Skeletal muscle satellite cell (primary cell): Measurements from ENCODE around the gene MCM6. TPM values are rescaled to one million over a fixed set of nuclear protein-coding genes. Genes with fewer than 3 reads are reported as not detected.
"Not testable (repeated sequence)": the region's sequence is repeated elsewhere in the genome, so short reads cannot be mapped to it uniquely, and the experiment has no call there.

ENCODE experiments used
- H3K27me3 ChIP-seq: 2 replicates; pipeline ENCODE4 v1.7.0; 2013; ENCODE audit warnings: low read length; ENCODE audit not compliant: control insufficient read depth, insufficient read depth
- H3K36me3 ChIP-seq: 2 replicates; pipeline ENCODE4 v1.7.0; 2013; ENCODE audit warnings: mild to moderate bottlenecking, control low read depth, low read length; ENCODE audit not compliant: insufficient read depth
- H3K4me1 ChIP-seq: 2 replicates; pipeline ENCODE4 v1.7.0; 2013; ENCODE audit warnings: low read length; ENCODE audit not compliant: control insufficient read depth, insufficient read depth
- H3K4me2 ChIP-seq: 2 replicates; pipeline ENCODE4 v1.7.0; 2013; ENCODE audit warnings: mild to moderate bottlenecking, low read length
- H3K4me3 ChIP-seq: 2 replicates; pipeline ENCODE4 v1.7.0; 2013; ENCODE audit warnings: low read length
- H3K9ac ChIP-seq: 2 replicates; pipeline ENCODE4 v1.7.0; 2013; ENCODE audit warnings: mild to moderate bottlenecking, low read depth, low read length, moderate library complexity
- H3K9me3 ChIP-seq: replicated peaks from 2 replicates; pipeline ENCODE4 v1.7.0; 2013; ENCODE audit warnings: mild to moderate bottlenecking, control low read depth, low read length
- small RNA-seq: library from RNA; depleted of rRNA; stranded (forward); fragments of <200 nt; gene quantifications from one replicate; pipeline ENCODE3, GENCODE V24; 2012

MCM6 gene

GRCh38 chr2:135797497-135798274 lies 78.6 kb downstream of the MCM6 start:
- H3K4me1 ChIP-seq: peaks cover 4% of the 10 kb centered on the region
- no peaks in the 10 kb centered on the region for H3K27me3 ChIP-seq
- no peaks in the 10 kb centered on the region for H3K9me3 ChIP-seq
- no peak overlapping the region for H3K4me3 ChIP-seq
- no peak overlapping the region for H3K9ac ChIP-seq
- H3K36me3 ChIP-seq: no peaks in the 10 kb centered on the region
- no peak overlapping the region for H3K4me2 ChIP-seq

- Histone ChIP-seq H3K9me3 (no peaks in the 10 kb centered on the region), H3K4me2 (no peak overlapping the region), H3K36me3 (no peaks in the 10 kb centered on the region), H3K4me1 (peaks cover 4% of the 10 kb centered on the region), H3K4me3 (no peak overlapping the region), H3K9ac (no peak overlapping the region), H3K27me3 (no peaks in the 10 kb centered on the region)
Measured at GRCh38 chr2:135796606-135797005, 79.6 kb downstream of the MCM6 start.

- not testable (repeated sequence) for H3K9me3 ChIP-seq, H3K27me3 ChIP-seq, H3K4me3 ChIP-seq, H3K9ac ChIP-seq, H3K4me2 ChIP-seq, H3K4me1 ChIP-seq, H3K36me3 ChIP-seq
Measured at GRCh38 chr2:135795641-135796040, 80.6 kb downstream of the MCM6 start.

- no peak overlapping the region for H3K4me2 ChIP-seq
- no peaks in the 10 kb centered on the region for H3K9me3 ChIP-seq
- H3K4me1 ChIP-seq: peaks cover under 1% of the 10 kb centered on the region
- H3K36me3 ChIP-seq: no peaks in the 10 kb centered on the region
- H3K27me3 ChIP-seq: no peaks in the 10 kb centered on the region
- H3K4me3 ChIP-seq: no peak overlapping the region
- no peak overlapping the region for H3K9ac ChIP-seq
Measured at GRCh38 chr2:135792401-135793150, 83.7 kb downstream of the MCM6 start.

- no peaks in the 10 kb centered on the region for H3K36me3 ChIP-seq
- no peaks in the 10 kb centered on the region for H3K27me3 ChIP-seq
- H3K9me3 ChIP-seq: no peaks in the 10 kb centered on the region
- H3K4me1 ChIP-seq: peaks cover 7% of the 10 kb centered on the region
- no peak overlapping the region for H3K4me3 ChIP-seq
- H3K9ac ChIP-seq: no peak overlapping the region
- H3K4me2 ChIP-seq: no peak overlapping the region
Measured at GRCh38 chr2:135791418-135792190, 84.6 kb downstream of the MCM6 start.

- H3K9ac ChIP-seq: no peak overlapping the region
- no peaks in the 10 kb centered on the region for H3K9me3 ChIP-seq
- H3K36me3 ChIP-seq: peaks cover 6% of the 10 kb centered on the region
- peaks cover 7% of the 10 kb centered on the region for H3K4me1 ChIP-seq
- H3K27me3 ChIP-seq: no peaks in the 10 kb centered on the region
- no peak overlapping the region for H3K4me3 ChIP-seq
- H3K4me2 ChIP-seq: no peak overlapping the region
Measured at GRCh38 chr2:135790423-135790822, 85.8 kb downstream of the MCM6 start.

Small RNAs within 50 kb of the gene (small RNA-seq; reads per million reads assigned to genes)
- gene RF00019: not detected
